ENCODE measurements around the gene RFC1.

DNA sequence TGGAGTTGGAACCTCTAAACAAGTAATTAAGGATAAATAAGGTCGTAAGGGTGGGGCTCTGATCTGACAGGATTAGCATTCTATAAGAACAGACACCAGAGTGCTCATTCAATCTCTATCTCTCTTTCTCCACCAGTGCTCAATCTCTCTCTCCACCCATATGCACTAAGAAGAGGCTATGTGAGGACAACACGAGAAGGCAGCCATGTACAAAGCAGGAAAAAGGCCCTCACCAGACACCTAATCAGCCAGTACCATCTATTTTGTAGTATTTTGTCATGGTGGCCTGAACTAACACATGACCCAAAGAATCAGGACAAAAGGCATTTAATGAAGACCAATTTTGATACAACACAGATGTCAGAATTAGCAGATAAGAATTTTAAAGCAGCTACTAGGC lies 16.8 kb downstream of the RFC1 start:
- TF ChIP-seq, protein P1, sequence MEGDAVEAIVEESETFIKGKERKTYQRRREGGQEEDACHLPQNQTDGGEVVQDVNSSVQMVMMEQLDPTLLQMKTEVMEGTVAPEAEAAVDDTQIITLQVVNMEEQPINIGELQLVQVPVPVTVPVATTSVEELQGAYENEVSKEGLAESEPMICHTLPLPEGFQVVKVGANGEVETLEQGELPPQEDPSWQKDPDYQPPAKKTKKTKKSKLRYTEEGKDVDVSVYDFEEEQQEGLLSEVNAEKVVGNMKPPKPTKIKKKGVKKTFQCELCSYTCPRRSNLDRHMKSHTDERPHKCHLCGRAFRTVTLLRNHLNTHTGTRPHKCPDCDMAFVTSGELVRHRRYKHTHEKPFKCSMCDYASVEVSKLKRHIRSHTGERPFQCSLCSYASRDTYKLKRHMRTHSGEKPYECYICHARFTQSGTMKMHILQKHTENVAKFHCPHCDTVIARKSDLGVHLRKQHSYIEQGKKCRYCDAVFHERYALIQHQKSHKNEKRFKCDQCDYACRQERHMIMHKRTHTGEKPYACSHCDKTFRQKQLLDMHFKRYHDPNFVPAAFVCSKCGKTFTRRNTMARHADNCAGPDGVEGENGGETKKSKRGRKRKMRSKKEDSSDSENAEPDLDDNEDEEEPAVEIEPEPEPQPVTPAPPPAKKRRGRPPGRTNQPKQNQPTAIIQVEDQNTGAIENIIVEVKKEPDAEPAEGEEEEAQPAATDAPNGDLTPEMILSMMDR (IDR thresholded peaks at IDR 0.05), result no peak
- no peak for TF ChIP-seq POLR2A (IDR thresholded peaks at IDR 0.05)
